Lung (tissue), 12 donors: ENCODE data around the gene CCR1. TPM values are rescaled to one million over a fixed set of nuclear protein-coding genes. Genes with fewer than 3 reads are reported as not detected.
A peak's percentile ranks its signal among the peaks of the same experiment; 100 is the strongest.

Source experiments
- ATAC-seq: fragments of 200-7000 bp; cut with Tn5 transposase; one replicate; pipeline ENCODE4 v1.9.1; 2020; ENCODE audit warnings: moderate number of reproducible peaks; ENCODE audit not compliant: insufficient read depth, low FRiP score
- DNase-seq, 3 donors: peaks; one replicate each; pipeline ENCODE4 v3.0.0-alpha.2; 2013 to 2017
- H3K27ac ChIP-seq, 2 donors: one replicate each; pipeline ENCODE4 v1.5.1; 2013; ENCODE audit warnings: mild to moderate bottlenecking in 2 of 2, moderate library complexity in 2 of 2, control low read depth in 1 of 2, inconsistent platforms in 1 of 2, low read depth in 1 of 2, low read length in 1 of 2
- H3K27me3 ChIP-seq, 3 donors: one replicate each; pipeline ENCODE4 v1.5.1; 2013; ENCODE audit warnings: low read length in 2 of 3; ENCODE audit not compliant: control insufficient read depth in 3 of 3, insufficient read depth in 3 of 3
- H3K36me3 ChIP-seq, 4 donors: one replicate each; pipeline ENCODE4 v1.5.1; 2013; ENCODE audit warnings: low read length in 4 of 4, mild to moderate bottlenecking in 1 of 4, moderate library complexity in 1 of 4; ENCODE audit not compliant: control insufficient read depth in 4 of 4, insufficient read depth in 4 of 4
- H3K4me1 ChIP-seq, 5 donors: one replicate each; pipeline ENCODE4 v1.5.1; 2013; ENCODE audit warnings: low read length in 5 of 5, mild to moderate bottlenecking in 2 of 5, moderate library complexity in 1 of 5; ENCODE audit not compliant: control insufficient read depth in 5 of 5, insufficient read depth in 5 of 5
- H3K4me3 ChIP-seq: one replicate; pipeline ENCODE4 v1.5.1; 2013; ENCODE audit warnings: mild to moderate bottlenecking, control low read depth, moderate library complexity
- H3K9ac ChIP-seq, 2 donors: one replicate each; pipeline ENCODE4 v1.5.1; 2013; ENCODE audit warnings: low read length in 2 of 2, control low read depth in 1 of 2; ENCODE audit not compliant: insufficient read depth in 1 of 2
- H3K9me3 ChIP-seq, 4 donors: one replicate each; pipeline ENCODE4 v1.5.1; 2013; ENCODE audit warnings: low read length in 3 of 4, mild to moderate bottlenecking in 1 of 4, moderate library complexity in 1 of 4; ENCODE audit not compliant: control insufficient read depth in 4 of 4, insufficient read depth in 3 of 4
- WGBS, 2 donors: extraction: QIAGEN DNeasy Blood & Tissue Kit; methylation state at CpG; one replicate each; pipeline ENCODE4 v1.1.7; 2013; 5-methylcytosine and 5-hydroxymethylcytosine counted together
- polyA plus RNA-seq, 2 donors: library from polyadenylated mRNA; stranded (reverse); fragments of 200-250 nt; gene quantifications; one replicate each; pipeline ENCODE4 v1.2.1, GENCODE V29; 2013
- total RNA-seq, 2 donors: library from RNA; depleted of rRNA in 1 of 2; stranded (reverse); fragments of >200 nt in 1 of 2; gene quantifications; one replicate each; pipeline ENCODE4 v1.2.1, GENCODE V29; 2014 to 2021
- TF ChIP-seq, protein P1 (sequence below): IDR thresholded peaks from 2 replicates; pipeline ENCODE4 v1.5.1; 2012; ENCODE audit warnings: mild to moderate bottlenecking; ENCODE audit errors: control extremely low read depth, extremely low read depth
- donor health status: control.
- donor health status: control.
- donor health status: Bipolar disorder and iron deficiency.
- donor health status: healthy.
- donor health status: DM: yes; HTN: yes; CAD: no.

The CCR1 gene
- total and polyA plus RNA-seq, 4 donors, result 9.7 to 95.2 (median 25.3) TPM

GRCh38 chr3:46202535-46202934, 5.6 kb downstream of the CCR1 start:
- H3K9ac ChIP-seq, result no peak overlapping the region
- ATAC-seq, result no peak
- no peak for DNase-seq
- no peaks in the 10 kb centered on the region for H3K27me3 ChIP-seq
- 70 to 84% methylated on average over 4 of the region's 4 CpGs for WGBS, 2 donors
- H3K36me3 ChIP-seq, result peaks cover 0 to 10% (median 0%) of the 10 kb centered on the region in 4 donors
- H3K4me3 ChIP-seq, result no peak overlapping the region
- H3K27ac ChIP-seq, result no peak overlapping the region
- no peaks in the 10 kb centered on the region for H3K9me3 ChIP-seq
- TF ChIP-seq, protein P1, sequence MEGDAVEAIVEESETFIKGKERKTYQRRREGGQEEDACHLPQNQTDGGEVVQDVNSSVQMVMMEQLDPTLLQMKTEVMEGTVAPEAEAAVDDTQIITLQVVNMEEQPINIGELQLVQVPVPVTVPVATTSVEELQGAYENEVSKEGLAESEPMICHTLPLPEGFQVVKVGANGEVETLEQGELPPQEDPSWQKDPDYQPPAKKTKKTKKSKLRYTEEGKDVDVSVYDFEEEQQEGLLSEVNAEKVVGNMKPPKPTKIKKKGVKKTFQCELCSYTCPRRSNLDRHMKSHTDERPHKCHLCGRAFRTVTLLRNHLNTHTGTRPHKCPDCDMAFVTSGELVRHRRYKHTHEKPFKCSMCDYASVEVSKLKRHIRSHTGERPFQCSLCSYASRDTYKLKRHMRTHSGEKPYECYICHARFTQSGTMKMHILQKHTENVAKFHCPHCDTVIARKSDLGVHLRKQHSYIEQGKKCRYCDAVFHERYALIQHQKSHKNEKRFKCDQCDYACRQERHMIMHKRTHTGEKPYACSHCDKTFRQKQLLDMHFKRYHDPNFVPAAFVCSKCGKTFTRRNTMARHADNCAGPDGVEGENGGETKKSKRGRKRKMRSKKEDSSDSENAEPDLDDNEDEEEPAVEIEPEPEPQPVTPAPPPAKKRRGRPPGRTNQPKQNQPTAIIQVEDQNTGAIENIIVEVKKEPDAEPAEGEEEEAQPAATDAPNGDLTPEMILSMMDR, result no peak
- H3K4me1 ChIP-seq, result peaks cover 0 to 15% (median 4%) of the 10 kb centered on the region in 5 donors

DNA sequence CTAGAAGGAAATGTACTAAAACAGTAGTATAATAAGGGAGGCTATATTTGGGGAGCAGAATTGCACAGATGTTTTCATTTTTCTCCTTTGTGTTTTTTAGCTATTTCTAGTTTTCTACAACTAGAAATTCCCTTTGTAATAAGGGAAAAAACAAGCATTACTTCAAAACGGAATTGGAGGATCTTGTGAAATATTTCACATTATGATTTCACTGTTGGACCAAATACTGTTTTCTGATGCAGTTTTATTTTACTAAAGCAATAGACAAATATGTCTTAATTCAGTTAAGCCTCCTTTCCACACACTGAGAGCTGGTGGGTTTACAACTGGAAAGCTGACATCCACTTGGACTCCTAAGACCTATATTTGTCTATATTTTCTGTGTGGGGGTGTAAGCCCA, 7.3 kb downstream of the CCR1 start:
- no peak for ATAC-seq
- H3K27ac ChIP-seq, result no peak overlapping the region
- WGBS, 2 donors, result 52 to 54% methylated on average over 1 of the region's 1 CpG

GRCh38 chr3:46200211-46200610, 7.9 kb downstream of the CCR1 start:
- Histone ChIP-seq H3K4me3 (no peak overlapping the region), H3K27me3 (no peaks in the 10 kb centered on the region), H3K9me3 (peaks cover 0 to 4% (median 0%) of the 10 kb centered on the region in 4 donors), H3K9ac (peak overlapping the region in 1 of 2 donors; percentile 11), H3K4me1 (peaks cover 0 to 2% (median 0%) of the 10 kb centered on the region in 5 donors), H3K36me3 (peaks cover 0 to 10% (median 0%) of the 10 kb centered on the region in 4 donors), H3K27ac (no peak overlapping the region)
- ATAC-seq, result no peak
- WGBS, 2 donors, result 71 to 85% methylated on average over 5 of the region's 5 CpGs
- no peak for DNase-seq
- TF ChIP-seq, protein P1, result no peak

More for the DNA sequence above, 7.3 kb downstream of the CCR1 start:
- Histone ChIP-seq H3K27me3 (no peaks in the 10 kb centered on the region), H3K9me3 (peaks cover 0 to 4% (median 0%) of the 10 kb centered on the region in 4 donors), H3K36me3 (peaks cover 0 to 10% (median 0%) of the 10 kb centered on the region in 4 donors), H3K4me1 (peaks cover 0 to 2% (median 0%) of the 10 kb centered on the region in 5 donors), H3K4me3 (no peak overlapping the region), H3K9ac (peak overlapping the region in 1 of 2 donors; percentile 11)
- DNase-seq, result no peak
- TF ChIP-seq, protein P1, result no peak
